HG03108 (cell line): ENCODE data around the gene RNF141.

Experiments used
- ATAC-seq: cut with Tn5 transposase; IDR thresholded peaks from one replicate; pipeline ENCODE4 v1.9.1; 2021; ENCODE audit warnings: moderate library complexity; ENCODE audit not compliant: unreplicated experiment

RNF141 gene

DNA sequence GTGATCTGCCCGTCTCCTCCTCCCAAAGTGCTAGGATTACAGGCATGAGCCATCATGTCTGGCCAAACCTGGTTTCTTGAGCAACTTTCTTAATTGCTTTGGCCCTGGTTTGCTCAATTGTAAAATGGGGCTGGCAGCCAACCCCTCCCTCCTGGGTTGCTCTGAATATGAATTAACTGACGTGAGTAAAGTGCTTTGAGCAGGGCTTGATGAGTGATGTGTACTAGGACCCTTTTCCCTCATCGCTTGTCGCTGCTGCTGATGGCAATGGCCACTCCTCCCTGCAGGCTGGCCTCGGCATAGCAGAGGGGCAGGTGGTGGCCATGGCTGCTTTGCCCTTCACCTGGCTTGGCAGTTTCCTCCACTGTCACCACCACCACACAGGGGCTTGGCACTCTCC, 41.5 kb downstream of the RNF141 start:
- ATAC-seq: no peak

DNA sequence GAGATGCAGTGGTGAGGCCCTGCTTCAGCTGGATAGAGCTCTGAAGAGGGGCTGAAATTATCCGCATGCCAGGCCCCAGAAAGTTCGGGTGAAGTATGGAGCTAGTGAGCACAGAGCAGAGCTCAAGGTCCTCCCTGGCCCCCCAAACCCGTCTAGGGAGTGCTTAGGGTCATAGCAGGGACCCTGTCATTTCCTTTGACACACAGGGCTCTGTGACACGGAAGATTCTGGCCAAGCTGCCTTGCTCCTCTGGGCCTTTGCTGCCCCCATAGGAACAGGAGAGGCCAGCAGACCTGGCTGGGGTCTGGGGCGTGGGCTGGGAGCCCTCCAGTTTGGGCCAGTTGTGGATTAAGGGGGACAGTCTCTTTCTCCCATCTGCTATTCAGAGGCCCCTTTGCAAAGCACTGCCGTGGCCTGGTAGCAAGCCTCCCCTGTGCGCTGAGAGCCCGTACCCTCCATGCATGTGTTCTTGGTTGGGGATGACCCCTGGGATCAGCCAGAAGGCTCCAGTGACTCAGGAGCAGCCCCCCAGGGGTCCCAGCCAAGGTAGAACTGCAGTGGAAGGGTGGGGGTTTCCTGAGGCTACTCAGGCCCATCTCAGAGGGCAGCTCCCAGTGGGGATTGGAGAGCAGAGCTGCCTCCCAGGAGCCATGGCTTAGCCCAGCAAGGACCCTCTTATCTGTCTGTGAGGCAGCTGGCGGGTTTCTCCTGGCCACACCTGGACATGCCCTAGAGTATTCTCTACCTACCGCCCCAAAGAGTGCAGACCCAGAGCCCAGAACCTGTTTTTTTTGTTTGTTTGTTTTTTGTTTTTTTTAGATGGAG, 42.3 kb downstream of the RNF141 start:
- no peak for ATAC-seq

DNA sequence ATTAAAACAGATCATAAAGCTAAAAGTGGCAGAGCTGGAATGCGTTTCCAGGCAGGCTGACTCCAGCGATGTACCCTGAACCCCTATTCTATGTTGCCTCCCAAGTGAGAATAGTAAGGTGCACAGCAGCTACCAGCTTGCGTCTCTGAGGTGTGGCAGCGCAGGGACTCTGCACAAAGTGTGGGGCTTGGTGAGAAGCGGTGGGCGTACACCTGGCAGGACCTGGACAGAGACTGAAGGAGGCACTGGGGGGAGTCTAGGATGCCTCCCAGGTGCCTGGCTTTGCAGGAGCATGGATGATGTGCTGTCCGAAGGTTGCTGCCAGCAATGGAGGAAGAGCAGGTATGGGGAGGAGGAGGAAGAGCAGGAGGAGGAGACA, 43.0 kb downstream of the RNF141 start:
- ATAC-seq: no peak

DNA sequence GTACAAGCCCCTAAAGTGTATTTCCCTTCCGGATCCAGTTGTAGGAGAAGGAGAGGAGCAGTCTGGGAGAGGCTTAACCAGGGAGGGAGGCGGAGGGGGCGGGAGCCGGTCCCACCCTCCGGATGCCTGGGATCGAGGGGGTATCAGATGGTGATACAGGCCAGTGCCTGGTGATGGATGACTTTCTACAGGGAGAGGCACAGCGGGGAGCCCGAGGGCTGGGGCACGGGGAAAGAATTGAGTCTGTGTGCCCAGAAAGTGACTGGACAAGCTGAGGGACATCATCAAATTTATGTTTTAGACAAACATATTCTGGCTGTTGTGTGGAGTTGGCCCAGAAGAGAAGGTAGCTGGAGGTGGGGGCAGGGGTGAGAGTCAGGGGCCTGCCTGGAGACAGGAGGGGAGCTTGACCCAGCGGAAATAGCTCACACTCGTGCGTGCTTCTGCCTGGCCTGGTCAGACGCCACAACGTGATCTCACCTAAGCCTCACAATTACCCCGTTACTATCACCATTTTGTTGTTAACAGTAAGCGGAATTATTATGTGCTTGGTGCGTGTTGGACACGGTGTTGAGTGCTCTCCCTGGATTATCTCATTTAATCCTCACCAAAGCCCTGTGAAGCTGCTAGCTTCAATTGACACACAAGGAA, 43.5 kb downstream of the RNF141 start:
- ATAC-seq: no peak

DNA sequence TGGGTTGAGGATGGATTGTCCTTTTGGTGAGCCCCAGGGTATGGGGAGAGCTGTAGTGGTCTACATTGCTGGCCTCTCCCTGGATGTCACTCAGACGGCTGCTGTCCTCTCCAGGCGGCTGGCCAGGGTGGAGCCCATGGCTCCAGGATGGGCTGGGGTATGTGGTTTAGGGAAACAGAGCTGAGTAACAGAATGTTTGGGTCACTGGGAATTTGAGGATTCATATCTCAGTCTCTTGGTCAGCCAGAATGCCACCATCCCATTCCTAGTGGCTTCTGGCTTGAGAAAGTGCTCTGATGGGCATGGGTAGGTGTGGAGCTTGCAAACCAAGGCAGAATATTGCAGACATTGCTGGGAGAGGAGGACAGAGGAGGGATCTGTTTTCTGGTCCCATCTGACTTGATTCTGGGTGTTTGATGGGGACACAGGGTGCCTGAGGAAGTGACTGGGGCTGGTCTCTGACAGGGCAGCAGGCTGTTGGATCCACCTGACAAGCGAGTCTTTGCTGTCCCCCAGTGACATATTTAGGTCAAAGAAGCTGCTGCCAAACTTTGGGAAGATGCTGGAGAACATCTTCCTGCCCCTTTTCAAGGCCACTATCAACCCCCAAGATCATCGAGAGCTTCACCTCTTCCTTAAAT, 44.6 kb downstream of the RNF141 start:
- ATAC-seq: no peak

DNA sequence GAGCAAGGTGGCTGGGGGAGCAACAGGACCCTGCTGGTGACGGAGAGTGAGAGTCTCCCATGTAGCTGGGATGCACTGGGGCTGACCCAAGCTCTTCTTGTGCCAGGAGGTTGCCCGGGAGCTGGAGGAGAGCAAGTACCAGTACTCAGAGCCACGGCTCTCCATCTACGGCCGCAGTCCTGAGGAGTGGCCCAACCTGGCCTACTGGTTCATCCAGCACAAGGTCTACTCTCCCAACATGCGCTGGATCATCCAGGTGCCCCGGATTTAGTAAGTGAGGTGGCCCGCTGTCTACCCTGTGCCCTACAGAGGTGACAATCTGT, 45.6 kb downstream of the RNF141 start:
- ATAC-seq: no peak

DNA sequence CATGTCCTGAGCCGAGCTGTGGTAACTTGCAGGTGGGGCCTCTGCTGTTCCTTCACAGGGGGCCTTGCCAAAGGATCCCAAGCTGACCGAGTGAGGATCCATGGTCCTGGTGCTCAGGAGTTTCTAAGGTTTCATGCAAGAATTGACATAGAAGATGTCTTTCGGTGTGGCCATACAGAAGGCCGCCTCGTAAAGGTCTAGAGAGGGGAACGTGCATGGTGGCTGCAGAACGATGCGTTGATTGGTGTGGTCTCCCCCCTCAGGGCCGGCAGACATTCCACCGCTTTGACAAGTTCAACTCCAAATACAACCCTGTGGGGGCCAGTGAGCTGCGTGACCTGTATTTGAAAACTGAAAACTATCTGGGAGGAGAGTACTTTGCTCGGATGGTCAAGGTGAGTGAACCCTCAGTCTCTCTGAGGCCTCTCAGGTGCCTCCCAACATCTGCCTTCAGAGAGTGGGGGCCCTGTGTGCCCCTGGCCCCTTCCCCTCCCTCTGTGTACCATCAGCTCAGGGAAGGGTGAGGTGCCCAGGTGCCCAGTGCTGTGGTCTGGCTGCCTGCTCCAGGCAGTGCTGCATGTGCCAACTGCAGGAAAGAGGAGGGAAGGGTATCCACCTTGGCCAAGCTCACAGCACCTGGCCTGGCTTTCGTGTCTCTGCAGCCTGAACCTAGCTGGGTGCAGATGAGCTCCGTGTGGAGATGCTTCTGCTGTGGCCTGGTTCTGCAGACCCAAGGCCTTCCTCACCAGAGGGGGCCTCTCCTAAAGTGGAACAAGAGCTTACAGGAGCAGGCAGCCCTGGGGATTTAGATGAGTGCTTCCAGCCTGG, 46.1 kb downstream of the RNF141 start:
- ATAC-seq: no peak

DNA sequence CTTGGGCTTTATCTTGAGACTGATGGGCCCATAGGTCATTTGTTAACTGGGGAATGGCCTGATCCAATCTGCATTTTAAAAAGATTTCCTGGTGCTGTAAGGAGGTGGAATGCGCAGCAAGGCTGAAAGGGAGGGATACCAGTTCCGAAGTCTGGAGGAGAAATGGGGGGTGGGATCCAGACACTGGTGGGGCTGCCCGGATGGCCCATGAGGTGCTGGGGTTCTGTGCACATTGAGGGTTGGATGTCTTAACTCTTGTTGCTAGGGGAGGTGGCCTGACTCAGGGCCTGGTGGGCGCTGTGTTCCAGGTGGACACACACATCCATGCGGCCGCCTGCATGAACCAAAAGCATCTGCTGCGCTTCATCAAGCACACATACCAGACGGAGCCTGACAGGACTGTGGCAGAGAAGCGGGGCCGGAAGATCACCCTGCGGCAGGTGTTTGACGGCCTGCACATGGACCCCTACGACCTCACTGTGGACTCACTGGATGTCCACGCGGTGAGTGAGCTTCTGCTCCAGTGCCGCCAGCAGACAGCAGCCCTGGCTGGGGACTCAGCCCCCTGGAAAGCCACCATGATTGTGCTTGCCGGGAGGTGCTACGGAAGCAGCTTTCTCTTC, 47.8 kb downstream of the RNF141 start:
- no peak for ATAC-seq

DNA sequence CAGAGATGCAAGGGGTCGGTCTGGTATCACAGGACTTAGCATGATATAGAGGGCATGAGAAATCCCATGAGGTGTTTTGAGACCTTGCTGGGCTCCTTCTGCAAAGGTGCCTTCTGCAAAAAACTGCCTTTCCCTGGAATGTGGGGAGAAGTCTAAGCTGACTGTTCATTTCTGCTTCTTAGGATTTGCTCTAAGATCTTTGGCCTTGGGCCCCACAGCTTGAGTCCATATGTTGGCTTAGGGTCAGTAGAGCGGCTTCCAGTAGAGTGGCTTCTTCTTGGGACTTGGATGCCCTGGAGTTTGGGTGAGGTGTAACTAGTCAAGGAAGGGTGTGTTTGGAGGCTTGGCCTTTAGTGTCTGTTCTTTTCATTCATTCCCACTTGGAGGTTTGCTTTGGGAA, 48.9 kb downstream of the RNF141 start:
- no peak for ATAC-seq

DNA sequence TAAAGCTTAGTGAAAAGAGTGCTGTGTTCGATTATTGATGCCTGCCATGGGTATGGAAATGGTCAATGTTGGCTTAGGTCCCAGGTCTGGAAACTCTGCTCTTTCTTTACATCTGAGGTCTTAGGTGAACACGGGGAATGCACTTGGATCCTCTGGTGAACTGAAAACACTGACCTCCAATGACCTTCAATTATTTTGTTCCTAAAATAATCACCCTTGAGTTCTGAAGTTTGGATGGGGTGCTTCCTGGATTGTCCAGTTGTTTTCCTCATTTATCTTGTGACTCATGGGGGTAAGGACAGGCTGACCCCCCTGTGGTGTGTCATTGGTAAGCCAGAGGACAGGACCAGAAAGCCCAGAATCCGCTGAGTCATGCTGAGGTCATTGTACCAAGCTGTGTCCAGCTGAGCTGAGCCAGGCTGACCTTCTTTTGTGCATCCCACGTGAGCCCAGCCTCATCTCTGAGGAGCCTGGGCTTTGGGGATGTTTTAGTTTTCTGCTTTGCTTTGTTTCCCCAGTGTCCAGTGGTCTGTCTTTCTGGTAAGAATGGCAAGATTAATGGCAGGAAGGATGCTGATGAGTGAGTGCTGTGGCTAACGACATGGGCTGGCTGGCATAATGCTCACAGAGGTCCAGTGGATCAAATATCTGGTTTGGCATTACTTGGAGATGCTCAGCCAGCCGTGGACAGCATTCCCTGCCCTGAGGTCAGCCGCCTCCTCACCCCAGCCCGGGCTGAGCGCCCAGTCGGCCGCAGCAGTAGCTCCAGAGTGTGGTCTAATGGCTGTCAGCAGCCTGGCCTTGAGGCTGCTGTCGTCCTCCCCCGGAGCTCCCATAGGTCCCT, 50.4 kb downstream of the RNF141 start:
- no peak for ATAC-seq

DNA sequence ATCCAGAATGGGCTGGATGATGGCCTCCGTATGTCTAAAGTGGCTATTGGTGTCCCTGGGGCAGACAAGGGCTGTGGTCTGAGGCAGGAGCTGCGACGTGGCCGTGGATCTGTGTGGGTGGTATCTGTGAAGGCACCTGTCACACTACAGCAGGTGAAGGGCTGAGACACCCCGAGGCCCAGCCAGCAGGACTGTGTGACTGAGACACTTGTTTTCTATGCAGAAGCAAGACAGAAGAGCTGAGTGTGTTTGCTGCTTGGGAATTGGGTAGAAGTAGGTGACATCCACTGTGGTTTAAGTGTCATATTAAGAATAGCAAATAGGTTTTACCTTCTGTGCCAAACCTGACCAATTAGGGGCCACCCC, 51.0 kb downstream of the RNF141 start:
- ATAC-seq: no peak

DNA sequence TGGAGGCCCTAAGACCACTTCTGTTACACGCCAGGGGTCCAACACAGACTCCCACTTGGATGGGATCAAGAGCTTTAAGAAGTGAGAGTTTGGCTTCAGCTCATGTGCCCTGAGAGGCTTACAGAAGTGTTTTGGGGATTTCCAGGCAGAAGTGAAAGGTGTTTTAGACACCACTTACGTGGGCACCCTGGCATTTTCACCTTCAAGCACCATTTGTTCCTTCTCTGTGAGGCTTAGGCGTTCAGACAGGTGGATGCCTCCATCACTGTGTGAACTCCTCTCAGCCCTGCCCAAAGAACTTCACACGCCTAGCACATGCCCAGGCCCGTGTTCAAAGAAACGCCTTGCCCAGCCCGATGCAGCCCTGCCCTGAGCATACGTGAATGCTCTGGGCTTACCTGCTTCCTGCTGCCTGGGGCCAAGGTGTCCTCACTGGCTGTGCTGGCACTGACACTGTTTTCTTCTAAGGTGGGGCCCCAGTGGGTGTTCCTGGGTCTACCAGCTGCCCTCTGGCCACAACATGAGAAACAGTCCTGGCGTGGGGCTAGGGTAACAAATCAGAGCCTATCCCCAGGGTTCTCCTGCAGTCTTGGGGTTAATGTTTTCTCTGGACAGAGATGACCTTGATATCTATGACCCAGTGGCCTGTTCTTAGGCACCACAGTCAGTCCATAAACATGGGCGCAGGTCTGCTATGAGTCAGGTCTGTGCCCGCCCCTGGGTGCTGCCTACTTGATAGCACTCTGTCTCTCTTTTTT, 51.9 kb downstream of the RNF141 start:
- ATAC-seq: peak; percentile 59

DNA sequence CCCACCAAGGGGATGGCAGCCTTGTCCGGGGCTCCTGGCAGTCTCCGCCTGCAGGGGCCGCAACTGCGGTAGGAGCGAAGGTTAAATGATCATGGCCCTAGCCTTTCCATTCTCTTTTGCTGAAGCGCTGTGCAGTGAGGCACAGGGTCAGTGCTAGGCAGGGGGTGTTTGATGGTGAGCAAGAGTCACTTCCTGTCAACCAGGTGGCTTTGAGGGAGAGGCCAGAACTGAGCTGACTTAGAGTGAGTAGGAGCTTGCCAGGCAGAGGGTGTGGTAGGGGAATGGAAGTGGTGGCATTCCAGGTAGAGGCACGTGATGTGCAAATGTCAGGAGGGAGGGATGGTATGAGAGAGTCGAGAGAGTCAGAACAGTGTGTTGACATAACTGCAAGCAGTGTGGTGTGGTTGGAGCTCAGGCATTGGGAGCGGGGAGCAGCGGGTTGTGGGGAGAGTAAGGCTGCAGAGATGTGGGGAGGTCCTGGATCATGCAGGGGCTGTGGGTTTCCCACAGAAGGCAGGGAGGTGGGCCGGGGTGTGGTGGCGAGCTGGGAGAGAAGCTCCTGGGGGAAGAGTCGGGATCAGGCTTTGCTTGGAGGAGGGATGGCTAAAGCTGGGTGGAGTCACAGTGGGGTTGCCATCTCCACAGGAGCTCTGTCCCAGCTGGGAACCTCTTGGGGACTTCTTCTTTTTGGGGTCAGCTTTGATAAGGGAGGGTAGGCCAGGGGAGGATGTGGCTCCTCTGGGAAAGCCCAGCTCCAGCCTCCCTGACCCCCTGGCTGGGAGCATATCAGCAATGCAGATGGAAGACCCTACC, 52.7 kb downstream of the RNF141 start:
- ATAC-seq: no peak

DNA sequence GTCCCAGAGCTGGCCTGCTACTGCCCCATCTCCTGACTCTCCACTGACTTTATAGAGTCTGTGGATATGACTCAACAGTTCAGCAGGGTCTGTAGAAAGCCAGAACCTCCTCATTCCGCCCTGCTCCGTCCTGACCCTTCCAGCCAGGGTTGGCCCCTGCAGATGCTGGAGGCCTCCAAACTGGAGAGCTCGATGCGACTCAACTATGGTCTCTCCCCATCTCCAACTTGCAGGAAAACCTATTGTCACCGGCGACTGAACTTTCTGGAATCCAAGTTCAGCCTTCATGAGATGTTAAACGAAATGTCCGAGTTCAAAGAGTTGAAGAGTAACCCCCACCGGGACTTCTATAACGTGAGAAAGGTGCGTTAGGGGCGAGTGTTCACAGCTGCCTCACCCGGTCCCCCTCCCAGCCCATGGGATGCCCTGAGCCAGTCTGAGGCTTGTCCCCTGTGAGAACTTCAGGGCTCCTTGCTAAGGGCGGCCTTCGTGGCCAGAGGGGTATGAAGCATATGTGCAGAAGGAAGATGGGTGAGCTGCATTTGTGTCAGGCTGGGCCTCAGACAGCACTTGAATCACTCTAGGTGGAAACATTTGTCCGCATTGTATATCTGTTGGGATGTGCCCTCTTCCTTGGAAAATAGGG, 53.9 kb downstream of the RNF141 start:
- no peak for ATAC-seq

DNA sequence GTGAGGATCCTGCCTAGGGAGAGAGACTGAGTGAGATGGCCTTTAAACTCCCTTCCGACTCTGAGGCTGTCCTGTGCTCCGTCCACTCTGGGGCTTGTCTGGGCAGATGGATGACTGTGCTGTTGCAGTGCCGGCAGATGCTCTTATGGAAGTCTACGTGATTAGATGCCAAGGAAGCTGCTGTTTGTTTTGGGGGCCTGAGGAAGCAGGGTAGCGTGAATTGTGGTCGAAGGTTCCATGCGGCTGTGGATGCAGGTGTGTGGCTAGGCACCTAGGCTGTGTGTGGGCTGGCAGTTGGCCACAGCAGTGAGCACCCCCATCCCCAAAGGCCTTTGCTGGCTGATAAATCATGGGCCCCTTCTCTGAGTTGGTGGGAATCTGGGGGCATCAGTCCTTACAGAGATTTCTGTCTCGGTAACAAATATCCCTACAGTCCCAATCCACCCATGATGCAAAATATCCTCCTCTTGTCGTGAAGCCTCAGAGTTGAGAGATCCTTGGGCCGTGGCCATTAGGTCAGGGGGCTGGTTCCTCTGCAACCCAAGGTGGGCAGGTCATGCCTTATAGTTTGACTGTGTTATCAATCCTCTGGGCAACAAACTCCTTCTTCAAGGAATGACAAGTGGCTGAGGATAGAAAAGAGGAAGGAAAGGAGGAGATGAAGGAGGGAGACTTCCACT, 54.7 kb downstream of the RNF141 start:
- ATAC-seq: no peak

DNA sequence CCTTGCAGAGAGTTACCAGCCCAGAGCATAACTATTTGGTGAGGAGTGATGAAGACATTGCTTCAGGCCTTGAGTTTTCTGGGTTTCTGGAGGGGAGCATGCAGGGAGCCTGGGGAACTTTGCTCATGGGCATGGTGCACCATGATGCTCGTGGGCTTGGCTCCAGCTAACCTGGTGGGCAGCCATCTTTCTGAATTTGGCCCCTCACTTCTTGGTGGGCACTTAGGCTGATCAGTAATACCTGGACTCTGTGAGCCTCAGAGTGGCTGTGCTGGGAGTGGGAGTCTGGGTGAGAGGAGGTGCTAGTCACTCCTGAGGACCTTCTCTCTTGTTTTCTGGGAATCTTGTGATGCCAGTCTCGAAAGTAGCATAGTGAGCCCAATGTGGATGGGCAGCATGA, 55.3 kb downstream of the RNF141 start:
- no peak for ATAC-seq

DNA sequence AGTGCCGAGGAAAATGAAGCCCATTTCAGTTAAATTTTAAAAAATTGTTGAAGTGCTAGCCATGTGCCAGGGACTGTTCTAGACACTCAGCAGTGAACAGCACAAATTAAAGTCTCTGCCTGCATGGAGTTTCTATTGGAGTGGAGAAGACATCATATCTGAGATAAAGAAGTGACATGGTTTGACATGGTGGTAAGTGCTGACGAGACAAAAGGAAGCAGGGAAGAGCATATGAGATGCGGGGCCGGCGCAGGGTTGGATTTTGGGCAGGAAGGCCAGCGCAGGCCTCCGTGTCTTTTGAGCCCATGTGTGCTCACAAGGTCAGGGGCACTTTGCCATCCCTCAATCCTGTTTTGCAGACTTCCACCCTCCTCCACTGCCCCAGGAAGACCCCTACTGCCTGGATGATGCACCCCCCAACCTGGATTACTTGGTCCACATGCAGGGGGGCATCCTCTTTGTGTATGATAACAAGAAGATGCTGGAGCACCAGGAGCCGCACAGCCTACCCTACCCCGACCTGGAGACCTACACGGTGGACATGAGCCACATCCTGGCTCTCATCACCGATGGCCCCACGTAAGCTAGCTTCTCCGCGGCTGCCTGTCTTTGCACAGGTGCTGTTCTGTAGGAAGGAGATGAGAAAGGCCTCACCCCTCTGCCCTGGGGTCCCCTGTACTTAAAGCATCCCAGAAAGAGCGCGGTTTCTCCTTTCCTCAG, 56.4 kb downstream of the RNF141 start:
- ATAC-seq: no peak
